ENCODE measurements around the gene SPCS3. TPM values are rescaled to one million over a fixed set of nuclear protein-coding genes. Genes with fewer than 3 reads are reported as not detected.
A peak's percentile ranks its signal among the peaks of the same experiment; 100 is the strongest.

The SPCS3 gene
- total RNA-seq = 10 to 100 TPM; 32.8 to 75.8 (median 52.3) TPM
- polyA plus RNA-seq = 10 to 100 TPM; 20.8 to 44.8 (median 32.6) TPM
- long read RNA-seq, donor 1, full-length matches to known transcripts = 14 of 16 reads
- long read RNA-seq, donor 1, partial matches to known transcripts = 0 of 16 reads
- long read RNA-seq, donor 1, other reads (novel, unspliced or antisense) = 2 of 16 reads
- long read RNA-seq, donor 2, full-length matches to known transcripts = 30 of 37 reads
- long read RNA-seq, donor 2, partial matches to known transcripts = 0 of 37 reads
- long read RNA-seq, donor 2, other reads (novel, unspliced or antisense) = 7 of 37 reads

GRCh38 chr4:176319704-176320339 is at the start of gene SPCS3:
TSS of gene SPCS3 (plus strand) at chr4:176319966. CDS start at chr4:176320077, 111 bp downstream.
- Histone ChIP-seq H3K4me1 (peaks cover 35% of the 10 kb centered on the region), H3K27ac (peak within 1 kb of the TSS; percentile 98), H3K4me3 (peak within 1 kb of the TSS; percentile 83), H3K9me3 (no peaks in the 10 kb centered on the region), H3K36me3 (ENCODE audit: insufficient read depth in 1 of 2, low read depth in 1 of 2) (no peaks in the 10 kb centered on the region), H3K27me3 (ENCODE audit: insufficient read depth in 3 of 3, low read length in 2 of 3) (no peaks in the 10 kb centered on the region)
- ATAC-seq = peak; percentile 97 to 99 (median 98)
- TF ChIP-seq CTCF (IDR thresholded peaks at IDR 0.05) = no peak
- 0% methylated on average over 66 to 94 of the region's 94 CpGs for WGBS, 3 donors
- intact Hi-C loops (cut with DNase I) = loop anchor here in 1 of 2 donors (1.0 to 5.0 kb wide), 2 partner anchors 123 to 170 kb away; partner anchors contain the start of gene SPATA4
- peak; percentile 97 for DNase-seq

GRCh38 chr4:176270669-176271068 is 49.1 kb upstream of the SPCS3 start:
- intact Hi-C loops (cut with DNase I) = no loop called here
- H3K4me1 ChIP-seq = peaks cover 33% of the 10 kb centered on the region
- no peaks in the 10 kb centered on the region for H3K9me3 ChIP-seq
- H3K4me3 ChIP-seq = peak overlapping the region; percentile 70
- DNase-seq = peak; percentile 68 to 88
- peak overlapping the region; percentile 94 for H3K27ac ChIP-seq
- 12 to 22% (median 21%) methylated on average over 5 of the region's 5 CpGs for WGBS, 3 donors
- no peaks in the 10 kb centered on the region for H3K27me3 ChIP-seq (ENCODE audit: insufficient read depth in 3 of 3, low read length in 2 of 3)
- H3K36me3 ChIP-seq (ENCODE audit: insufficient read depth in 1 of 2, low read depth in 1 of 2) = peaks cover 0 to 23% of the 10 kb centered on the region in 2 donors
- ATAC-seq = peak; percentile 86 to 94 (median 90)
- TF ChIP-seq CTCF (IDR thresholded peaks at IDR 0.05) = no peak

GRCh38 chr4:176271749-176272148 is 48.0 kb upstream of the SPCS3 start:
- TF ChIP-seq CTCF (IDR thresholded peaks at IDR 0.05) = no peak
- DNase-seq (no peak), ATAC-seq (no peak)
- intact Hi-C loops (cut with DNase I) = no loop called here
- 84 to 86% (median 86%) methylated on average over 3 of the region's 3 CpGs for WGBS, 3 donors
- Histone ChIP-seq H3K4me3 (peak overlapping the region; percentile 70), H3K36me3 (ENCODE audit: insufficient read depth in 1 of 2, low read depth in 1 of 2) (peaks cover 0 to 13% of the 10 kb centered on the region in 2 donors), H3K9me3 (no peaks in the 10 kb centered on the region), H3K27me3 (ENCODE audit: insufficient read depth in 3 of 3, low read length in 2 of 3) (no peaks in the 10 kb centered on the region), H3K4me1 (peaks cover 41% of the 10 kb centered on the region), H3K27ac (peak overlapping the region; percentile 94)

GRCh38 chr4:176272799-176273198 is 47.0 kb upstream of the SPCS3 start:
- DNase-seq (no peak), ATAC-seq (no peak)
- WGBS, 3 donors = 80 to 83% (median 81%) methylated on average over 3 of the region's 3 CpGs
- Histone ChIP-seq H3K27ac (peak overlapping the region; percentile 94), H3K27me3 (ENCODE audit: insufficient read depth in 3 of 3, low read length in 2 of 3) (no peaks in the 10 kb centered on the region), H3K4me3 (peak overlapping the region; percentile 2), H3K4me1 (peaks cover 41% of the 10 kb centered on the region), H3K36me3 (ENCODE audit: insufficient read depth in 1 of 2, low read depth in 1 of 2) (peaks cover 0 to 2% of the 10 kb centered on the region in 2 donors), H3K9me3 (no peaks in the 10 kb centered on the region)
- TF ChIP-seq CTCF (IDR thresholded peaks at IDR 0.05) = no peak
- intact Hi-C loops (cut with DNase I) = loop anchor here in 1 of 2 donors (1.0 kb wide), 1 partner anchor 117 kb away; no protein-coding TSS in a partner anchor

All from psoas muscle (tissue), 8 donors.